NCI-H2029 (cell line): Measurements from ENCODE around the gene CACNA1G.

ENCODE experiments used
- DNase-seq: peaks from one replicate; lab custom pipeline; 2025; lab: John Stamatoyannopoulos, UW

The CACNA1G gene

GRCh38 chr17:50588391-50589049, 28.0 kb downstream of the CACNA1G start:
- DNase-seq: no peak

GRCh38 chr17:50589095-50589705, 28.7 kb downstream of the CACNA1G start:
- peak; percentile 70 for DNase-seq

DNA sequence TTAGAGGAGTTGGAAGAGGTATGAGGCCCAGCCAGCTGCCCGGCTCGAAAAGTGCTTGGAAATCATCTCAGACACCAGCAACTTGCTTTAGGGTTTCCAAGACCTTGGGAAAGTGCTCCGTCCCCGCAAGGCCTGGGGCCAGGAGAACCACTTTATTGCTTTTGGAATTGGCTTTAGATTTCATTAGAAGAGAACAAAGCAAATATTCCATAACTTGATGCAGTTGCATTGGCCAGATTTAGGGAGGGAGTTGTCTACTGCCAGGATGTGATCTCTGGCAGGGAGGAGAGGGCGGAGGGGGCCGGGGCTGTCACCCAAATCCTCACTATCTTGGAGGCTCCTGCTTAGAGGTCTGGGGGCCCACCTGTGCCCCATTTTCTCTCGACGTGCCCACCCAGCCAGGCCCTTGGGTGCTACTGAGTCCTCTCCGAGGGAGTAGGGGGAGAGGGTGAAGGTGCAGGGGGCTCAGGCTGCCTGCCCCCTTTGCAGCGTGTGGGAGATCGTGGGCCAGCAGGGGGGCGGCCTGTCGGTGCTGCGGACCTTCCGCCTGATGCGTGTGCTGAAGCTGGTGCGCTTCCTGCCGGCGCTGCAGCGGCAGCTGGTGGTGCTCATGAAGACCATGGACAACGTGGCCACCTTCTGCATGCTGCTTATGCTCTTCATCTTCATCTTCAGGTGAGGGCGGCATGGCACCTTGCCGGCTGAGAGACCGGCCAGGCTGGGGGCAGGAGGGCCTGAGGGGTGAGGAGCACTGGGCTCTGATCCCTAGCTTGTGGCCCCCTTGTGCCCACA, 30.6 kb downstream of the CACNA1G start:
- DNase-seq: no peak

GRCh38 chr17:50593321-50593720, 32.8 kb downstream of the CACNA1G start:
- DNase-seq: peak; percentile 66

DNA sequence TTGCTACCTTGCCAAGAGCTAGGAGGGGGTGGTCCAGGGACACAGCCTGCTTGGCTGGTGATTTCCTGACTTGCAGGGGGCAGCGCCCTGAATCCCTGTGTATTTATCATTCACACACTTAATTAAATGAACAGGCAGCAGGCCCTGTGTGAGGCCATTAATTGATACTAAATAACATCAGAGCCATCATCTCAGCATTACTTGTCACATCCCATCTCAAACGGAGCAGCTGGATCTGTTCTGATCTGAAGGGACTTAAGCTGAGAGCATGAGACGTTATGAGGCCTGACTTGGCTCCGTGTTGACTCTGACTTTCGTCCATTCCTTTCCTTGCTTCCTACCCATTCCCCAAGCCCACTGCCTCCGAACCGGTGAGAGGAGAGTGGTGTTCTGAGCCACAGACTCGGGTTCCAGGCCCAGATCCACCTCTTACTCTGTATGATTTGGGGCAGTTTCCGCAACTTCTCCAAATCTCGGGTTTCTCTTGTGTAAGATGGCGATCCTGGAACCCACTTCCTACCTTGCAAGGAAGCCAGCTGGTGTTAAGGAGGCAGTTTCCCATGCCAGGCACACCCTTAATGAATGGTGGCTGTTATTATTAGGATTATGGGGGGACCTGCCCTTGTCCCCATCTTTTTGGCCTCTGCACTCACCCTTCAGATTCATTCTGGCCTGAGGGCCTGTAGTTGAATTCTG, 33.8 kb downstream of the CACNA1G start:
- DNase-seq: no peak

DNA sequence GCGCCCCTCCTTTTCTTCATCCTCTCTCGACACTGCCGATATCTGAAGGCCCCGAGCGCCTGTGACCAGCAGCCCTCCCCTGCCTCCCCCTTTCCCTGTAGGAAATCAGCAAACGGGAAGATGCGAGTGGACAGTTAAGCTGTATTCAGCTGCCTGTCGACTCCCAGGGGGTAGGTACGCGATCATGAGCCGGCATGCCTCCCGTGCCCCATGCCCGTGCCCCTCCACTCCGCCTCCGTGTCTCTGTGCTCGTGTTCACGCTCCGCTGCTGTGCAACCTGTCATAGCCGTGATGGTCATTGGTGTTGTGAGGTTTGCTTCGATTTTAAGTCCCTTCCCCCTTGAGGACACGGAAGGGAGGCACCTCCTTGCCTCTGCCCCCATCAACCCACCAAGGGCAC, 34.4 kb downstream of the CACNA1G start:
- DNase-seq: no peak

DNA sequence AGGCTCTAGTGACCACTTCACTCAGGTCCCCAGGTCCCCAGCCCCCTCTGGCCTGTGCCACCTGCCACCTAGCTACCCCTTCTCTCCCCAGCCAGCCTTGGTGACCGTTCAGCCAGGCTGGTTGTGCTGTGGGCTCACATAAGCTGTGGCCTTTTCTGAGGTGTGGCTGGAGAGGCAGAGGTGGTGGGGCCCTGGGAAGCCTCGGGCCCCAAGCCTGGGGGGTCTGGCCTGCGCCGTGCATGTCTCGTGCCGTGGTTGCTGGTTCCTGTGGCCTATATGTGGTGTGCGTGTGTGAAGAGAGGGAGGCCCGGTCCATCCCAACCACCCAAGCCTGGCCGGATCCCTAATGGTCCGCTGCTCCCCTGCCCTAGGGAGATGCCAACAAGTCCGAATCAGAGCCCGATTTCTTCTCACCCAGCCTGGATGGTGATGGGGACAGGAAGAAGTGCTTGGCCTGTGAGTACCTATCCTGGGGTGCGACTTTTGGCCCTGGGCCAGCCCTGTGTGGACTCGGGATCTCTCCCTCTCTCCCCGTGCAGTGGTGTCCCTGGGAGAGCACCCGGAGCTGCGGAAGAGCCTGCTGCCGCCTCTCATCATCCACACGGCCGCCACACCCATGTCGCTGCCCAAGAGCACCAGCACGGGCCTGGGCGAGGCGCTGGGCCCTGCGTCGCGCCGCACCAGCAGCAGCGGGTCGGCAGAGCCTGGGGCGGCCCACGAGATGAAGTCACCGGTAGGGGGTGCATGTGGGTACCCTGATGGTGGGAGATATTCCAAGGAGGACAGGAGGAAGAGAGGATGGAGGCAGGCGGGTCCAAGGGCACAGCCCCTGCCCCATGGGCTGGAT, 35.9 kb downstream of the CACNA1G start:
- DNase-seq: no peak

DNA sequence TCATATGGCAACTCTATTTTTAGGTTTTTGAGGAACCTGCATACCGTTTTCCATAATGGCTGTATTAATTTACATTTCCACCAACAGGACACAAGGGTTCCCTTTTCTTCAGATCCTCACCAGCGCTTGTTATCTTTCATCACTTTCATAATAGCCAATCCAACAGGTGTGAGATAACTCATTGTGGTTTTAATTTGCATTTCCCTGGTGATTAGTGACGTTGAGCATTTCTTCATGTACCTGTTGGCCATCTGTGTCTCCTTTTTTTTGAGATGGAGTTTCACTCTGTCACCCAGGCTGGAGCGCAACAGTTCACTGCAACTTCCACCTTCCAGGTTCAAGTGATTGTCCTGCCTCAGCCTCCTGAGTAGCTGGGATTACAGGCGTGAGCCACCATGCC, 38.0 kb downstream of the CACNA1G start:
- DNase-seq: no peak

DNA sequence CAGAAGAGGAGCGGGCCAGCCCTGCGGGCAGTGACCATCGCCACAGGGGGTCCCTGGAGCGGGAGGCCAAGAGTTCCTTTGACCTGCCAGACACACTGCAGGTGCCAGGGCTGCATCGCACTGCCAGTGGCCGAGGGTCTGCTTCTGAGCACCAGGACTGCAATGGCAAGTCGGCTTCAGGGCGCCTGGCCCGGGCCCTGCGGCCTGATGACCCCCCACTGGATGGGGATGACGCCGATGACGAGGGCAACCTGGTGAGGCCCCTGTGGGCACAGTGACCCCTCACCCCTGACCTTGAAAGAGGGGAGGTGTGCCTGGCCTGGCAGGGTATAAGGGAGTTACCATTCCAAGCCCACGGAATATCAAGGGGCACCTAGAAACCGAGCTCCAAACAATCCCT, 39.1 kb downstream of the CACNA1G start:
- DNase-seq: no peak

GRCh38 chr17:50601823-50602375, 41.4 kb downstream of the CACNA1G start:
- no peak for DNase-seq

- no peak for DNase-seq
Observed at GRCh38 chr17:50602836-50603235, 42.3 kb downstream of the CACNA1G start.

GRCh38 chr17:50603340-50603739, 42.8 kb downstream of the CACNA1G start:
- peak; percentile 40 for DNase-seq

DNA sequence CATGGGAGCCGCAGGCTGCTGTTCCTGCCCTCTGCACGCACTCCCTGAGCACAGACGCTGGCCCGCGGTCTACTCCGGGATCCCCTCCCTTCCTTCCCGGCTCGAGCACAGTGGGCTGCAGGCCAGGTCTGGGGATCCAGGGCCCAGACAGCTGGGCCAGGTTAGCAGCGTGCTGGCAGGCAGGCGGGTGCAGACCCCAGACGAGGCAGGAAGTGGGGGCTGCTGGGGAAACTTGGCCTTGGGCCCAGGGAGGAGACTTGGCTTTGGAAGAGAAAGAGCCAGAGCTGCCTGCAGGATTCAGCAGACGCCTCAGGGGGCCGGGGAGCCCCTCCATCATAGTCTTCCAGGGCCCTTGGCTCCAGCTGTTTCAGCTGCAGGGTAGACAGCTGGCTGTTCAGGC, 44.0 kb downstream of the CACNA1G start:
- DNase-seq: peak; percentile 57

GRCh38 chr17:50605429-50605828, 44.9 kb downstream of the CACNA1G start:
- DNase-seq: no peak

- no peak for DNase-seq
Observed at GRCh38 chr17:50607522-50608175, 47.1 kb downstream of the CACNA1G start.

DNA sequence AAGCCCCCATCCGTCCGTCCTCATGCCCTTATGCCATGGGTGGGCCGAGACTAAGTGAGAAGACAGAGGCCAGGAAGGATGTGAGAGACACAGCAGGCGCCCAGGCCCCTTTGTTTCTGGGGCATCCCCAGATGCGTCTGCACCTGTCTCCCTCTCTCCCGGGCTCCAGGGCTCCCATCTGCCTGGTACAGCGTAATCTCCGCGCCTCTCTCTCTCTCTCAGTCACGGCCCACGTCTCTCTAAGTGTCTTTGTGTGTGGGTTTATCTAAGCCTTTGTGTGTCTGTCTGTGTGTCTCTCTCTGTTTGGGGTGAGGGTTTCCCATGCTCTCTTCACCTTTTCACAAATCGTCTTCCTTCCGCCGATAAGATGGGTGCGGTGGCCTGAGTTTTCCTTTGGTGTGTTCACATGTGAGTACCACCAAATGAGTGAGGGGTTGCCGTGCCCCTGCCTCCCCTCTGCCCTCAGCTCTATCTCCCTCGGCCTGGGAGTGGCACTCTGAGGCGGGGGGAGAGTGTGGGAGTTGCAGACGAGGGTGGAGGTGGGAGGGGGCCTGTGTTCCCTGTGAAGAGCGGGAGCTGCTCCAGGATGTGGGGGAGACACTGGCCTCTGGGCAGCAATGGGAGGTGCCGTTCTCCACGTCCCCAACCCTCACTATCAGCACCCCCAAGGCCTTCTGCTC, 48.3 kb downstream of the CACNA1G start:
- no peak for DNase-seq

DNA sequence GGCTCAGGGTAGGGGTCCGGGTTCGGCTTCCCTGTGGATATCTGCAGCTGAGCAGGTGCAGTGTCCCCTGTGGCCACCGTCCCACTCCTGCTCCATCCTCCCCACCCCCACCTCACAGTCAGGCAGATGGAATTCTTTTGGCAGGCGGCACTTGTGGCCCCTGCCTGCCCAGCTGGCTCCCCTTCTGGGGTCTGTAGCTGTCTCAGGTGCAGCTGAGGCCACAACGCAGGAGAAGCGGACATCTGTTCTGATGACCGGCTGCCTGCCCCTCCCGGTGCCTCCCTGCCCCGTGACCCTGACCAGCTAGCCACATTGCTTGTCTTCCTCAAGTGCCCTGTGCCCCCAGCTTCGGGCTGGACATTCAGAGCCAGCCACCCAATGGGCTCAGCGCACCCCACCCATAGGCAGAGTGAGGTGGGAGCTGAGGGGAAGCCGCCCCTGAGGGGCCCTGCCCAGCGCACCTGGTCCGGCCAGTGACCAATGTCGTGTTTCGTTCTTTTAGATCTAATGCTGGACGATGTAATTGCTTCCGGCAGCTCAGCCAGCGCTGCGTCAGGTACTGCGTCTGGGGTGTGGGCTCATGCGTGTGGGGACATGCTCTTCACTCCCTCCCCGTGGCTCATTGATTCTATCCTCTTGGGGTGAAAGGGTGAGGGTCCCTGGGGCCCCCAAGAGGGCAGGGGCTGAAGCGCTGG, 49.0 kb downstream of the CACNA1G start:
- no peak for DNase-seq

GRCh38 chr17:50611634-50612033, 51.1 kb downstream of the CACNA1G start:
- no peak for DNase-seq

DNA sequence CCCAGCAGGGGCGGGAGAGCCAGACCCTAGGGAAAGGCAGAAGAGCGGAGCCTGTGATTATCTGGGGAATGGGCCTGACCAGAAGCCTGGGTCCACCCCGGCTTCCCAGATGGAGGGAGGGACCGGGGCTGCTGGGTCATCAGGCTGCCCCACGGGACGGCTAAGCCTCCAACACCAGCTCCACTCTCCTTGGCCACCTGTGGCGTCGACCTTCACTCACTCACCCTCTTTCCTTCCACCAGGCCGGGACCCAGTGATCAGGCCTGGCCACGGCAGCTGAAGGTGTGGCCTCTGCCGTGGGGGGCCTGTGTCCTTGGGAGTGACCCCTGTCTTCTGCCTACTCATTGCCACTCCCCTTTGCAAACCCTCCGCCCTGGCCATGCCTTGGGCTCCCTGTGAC, 51.8 kb downstream of the CACNA1G start:
- DNase-seq: no peak
